H1 (cell line): ENCODE data around the gene CELF1. TPM values are rescaled to one million over a fixed set of nuclear protein-coding genes. Genes with fewer than 3 reads are reported as not detected.

Experiments used
- CTCF ChIA-PET: fragments of 300-600 bp; sonication (Branson Sonifier 250); formaldehyde crosslinking; loops from one replicate; lab custom pipeline; 2021; ENCODE audit not compliant: partially characterized antibody; lab: Charles Lee
- POLR2A ChIA-PET: fragments of 300-600 bp; sonication (Branson Sonifier 250); formaldehyde crosslinking; loops from one replicate; lab custom pipeline; 2021; ENCODE audit warnings: inconsistent platforms; ENCODE audit not compliant: partially characterized antibody; lab: Charles Lee
- DNase-seq, 2 experiments: peaks; one replicate each; pipeline versions ENCODE4 v3.0.0 to v3.0.0-alpha.2; 2010 to 2022; ENCODE audit warnings: low spot score in 2 of 2, low read depth in 1 of 2, mixed read lengths in 1 of 2
- FAIRE-seq: peaks from 2 replicates; lab custom pipeline; 2011; peaks lifted over from hg19 to GRCh38; lab: Jason Lieb, UNC
- H2AFZ ChIP-seq: 2 replicates; pipeline ENCODE4 v1.8.1; 2012; ENCODE audit warnings: low read length, inconsistent platforms
- H2AK5ac ChIP-seq: 2 replicates; pipeline ENCODE4 v1.6.1; 2013; ENCODE audit warnings: low read depth, low read length
- H2BK120ac ChIP-seq: replicated peaks from 2 replicates; pipeline ENCODE3; 2013; ENCODE audit warnings: low read depth, low read length, inconsistent platforms
- H2BK12ac ChIP-seq: 2 replicates; pipeline ENCODE4 v1.6.1; 2013; ENCODE audit warnings: low read depth, low read length
- H2BK15ac ChIP-seq: 2 replicates; pipeline ENCODE4 v1.6.1; 2013; ENCODE audit warnings: low read length
- H2BK20ac ChIP-seq: 2 replicates; pipeline ENCODE4 v1.6.1; 2013; ENCODE audit warnings: low read length
- H2BK5ac ChIP-seq: 2 replicates; pipeline ENCODE4 v1.6.1; 2013; ENCODE audit warnings: low read depth, low read length
- H3K14ac ChIP-seq: 2 replicates; pipeline ENCODE4 v1.6.1; 2013; ENCODE audit warnings: inconsistent platforms; ENCODE audit not compliant: insufficient read length
- H3K18ac ChIP-seq: 2 replicates; pipeline ENCODE4 v1.6.1; 2013; ENCODE audit warnings: low read length; ENCODE audit errors: extremely low read depth
- H3K23ac ChIP-seq: 2 replicates; pipeline ENCODE4 v1.6.1; 2013; ENCODE audit warnings: inconsistent platforms; ENCODE audit not compliant: insufficient read length
- H3K23me2 ChIP-seq: 2 replicates; pipeline ENCODE4 v1.6.1; 2013; ENCODE audit warnings: low read depth, low read length
- H3K27ac ChIP-seq: 2 replicates; pipeline ENCODE4 v1.6.1; 2011; ENCODE audit warnings: low read depth, low read length, inconsistent platforms
- H3K27me3 ChIP-seq, 4 experiments: replicated peaks in 1 of 4; 1 replicate in 1 of 4; 2 replicates in 3 of 4; pipeline versions ENCODE4 v1.6.1 to v1.8.1; 2011 to 2013; ENCODE audit warnings: low read length in 3 of 4, mild to moderate bottlenecking in 3 of 4, inconsistent platforms in 2 of 4, mixed read lengths in 2 of 4, moderate library complexity in 1 of 4; ENCODE audit not compliant: control insufficient read depth in 3 of 4, insufficient read depth in 3 of 4; ENCODE audit errors: extremely low read depth in 1 of 4
- H3K36me3 ChIP-seq, 4 experiments: 2 replicates each; pipeline versions ENCODE4 v1.6.1 to v1.8.1; 2011 to 2013; ENCODE audit warnings: mild to moderate bottlenecking in 4 of 4, low read length in 3 of 4, moderate library complexity in 2 of 4, control low read depth in 1 of 4, inconsistent platforms in 1 of 4; ENCODE audit not compliant: insufficient read depth in 4 of 4, control insufficient read depth in 2 of 4
- H3K4ac ChIP-seq: replicated peaks from 2 replicates; pipeline ENCODE3; 2013; ENCODE audit warnings: low read length, low read depth, mixed read lengths, inconsistent platforms; ENCODE audit not compliant: insufficient read length
- H3K4me1 ChIP-seq, 4 experiments: replicated peaks in 1 of 4; 1 replicate in 1 of 4; 2 replicates in 3 of 4; pipeline versions ENCODE4 v1.6.1 to v1.8.1; 2011 to 2013; ENCODE audit warnings: low read length in 3 of 4, inconsistent platforms in 2 of 4, mixed read lengths in 1 of 4; ENCODE audit not compliant: insufficient read depth in 4 of 4, control insufficient read depth in 3 of 4
- H3K4me2 ChIP-seq, 2 experiments: 2 replicates each; pipeline versions ENCODE4 v1.6.1 to v1.8.1; 2011 to 2013; ENCODE audit warnings: low read depth in 2 of 2, low read length in 2 of 2, control low read depth in 1 of 2, inconsistent platforms in 1 of 2, mild to moderate bottlenecking in 1 of 2; ENCODE audit not compliant: insufficient read depth in 1 of 2
- H3K4me3 ChIP-seq, 4 experiments: fragments of 200-600, 300-600 bp in 1 of 4; sonication (generic), shearing (Covaris generic), sonication (Bioruptor Twin) in 1 of 4; 2 replicates each; pipeline versions ENCODE4 v1.5.1 to v1.8.1; 2011 to 2016; ENCODE audit warnings: low read length in 4 of 4, low read depth in 3 of 4, control low read depth in 2 of 4, inconsistent platforms in 2 of 4, mild to moderate bottlenecking in 2 of 4, mixed read lengths in 1 of 4, moderate library complexity in 1 of 4; ENCODE audit not compliant: insufficient read depth in 2 of 4; ENCODE audit errors: extremely low read depth in 1 of 4
- H3K56ac ChIP-seq: replicated peaks from 2 replicates; pipeline ENCODE3; 2013; ENCODE audit warnings: low read depth, mild to moderate bottlenecking, mixed read lengths, low read length, inconsistent platforms; ENCODE audit not compliant: insufficient read length
- H3K79me1 ChIP-seq: 2 replicates; pipeline ENCODE4 v1.6.1; 2013; ENCODE audit warnings: low read depth, low read length, control low read depth
- H3K79me2 ChIP-seq, 2 experiments: 2 replicates each; pipeline versions ENCODE4 v1.6.1 to v1.8.1; 2012 to 2013; ENCODE audit warnings: low read length in 2 of 2, mild to moderate bottlenecking in 2 of 2, inconsistent platforms in 1 of 2; ENCODE audit not compliant: insufficient read depth in 2 of 2, control insufficient read depth in 1 of 2
- H3K9ac ChIP-seq, 4 experiments: replicated peaks in 1 of 4; 1 replicate in 1 of 4; 2 replicates in 3 of 4; pipeline versions ENCODE4 v1.6.1 to v1.8.1; 2011 to 2013; ENCODE audit warnings: low read depth in 3 of 4, low read length in 3 of 4, control low read depth in 2 of 4, mild to moderate bottlenecking in 2 of 4, moderate library complexity in 2 of 4, inconsistent platforms in 1 of 4; ENCODE audit errors: extremely low read depth in 1 of 4
- H3K9me3 ChIP-seq, 2 experiments: 2 replicates each; pipeline versions ENCODE4 v1.6.1 to v1.8.1; 2012 to 2013; ENCODE audit warnings: mild to moderate bottlenecking in 2 of 2, moderate library complexity in 2 of 2, control low read depth in 1 of 2, inconsistent platforms in 1 of 2, low read depth in 1 of 2, low read length in 1 of 2, mixed read lengths in 1 of 2; ENCODE audit not compliant: insufficient read depth in 2 of 2
- H4K20me1 ChIP-seq, 2 experiments: replicated peaks in 1 of 2; 2 replicates each; pipeline versions ENCODE3 to v1.8.1; 2011 to 2013; ENCODE audit warnings: inconsistent platforms in 2 of 2, low read length in 2 of 2, mild to moderate bottlenecking in 1 of 2; ENCODE audit not compliant: insufficient read depth in 2 of 2, control insufficient read depth in 1 of 2
- H4K5ac ChIP-seq: 2 replicates; pipeline ENCODE4 v1.6.1; 2013; ENCODE audit warnings: low read length, low read depth, mixed read lengths, inconsistent platforms; ENCODE audit not compliant: insufficient read length
- H4K8ac ChIP-seq: 2 replicates; pipeline ENCODE4 v1.8.0; 2013; ENCODE audit warnings: mild to moderate bottlenecking, moderate library complexity, low read length, inconsistent platforms; ENCODE audit not compliant: insufficient read depth; ENCODE audit errors: extremely low read depth
- H4K91ac ChIP-seq: replicated peaks from 2 replicates; pipeline ENCODE3; 2013; ENCODE audit warnings: low read length, mixed read lengths, inconsistent platforms; ENCODE audit not compliant: insufficient read length
- BRCA1 ChIP-seq: IDR thresholded peaks from 2 replicates; pipeline ENCODE4 v1.6.1; 2012; ENCODE audit warnings: low read depth, low read length, improper control_type of control experiment
- CTBP2 ChIP-seq: IDR thresholded peaks from 2 replicates; pipeline ENCODE4 v1.7.0; 2011; ENCODE audit warnings: borderline replicate concordance, mild to moderate bottlenecking, moderate library complexity, mixed read lengths, low read length; ENCODE audit not compliant: insufficient read depth, insufficient read length
- EGR1 ChIP-seq: IDR thresholded peaks from 2 replicates; pipeline ENCODE4 v1.6.1; 2011; ENCODE audit warnings: low read depth, low read length, borderline replicate concordance
- HDAC6 ChIP-seq: IDR thresholded peaks from one replicate; pipeline ENCODE4 v1.7.1; 2012; ENCODE audit warnings: low read depth, mild to moderate bottlenecking, inconsistent platforms, low read length, moderate library complexity
- JUND ChIP-seq: IDR thresholded peaks from 2 replicates; pipeline ENCODE4 v1.6.1; 2011; ENCODE audit warnings: mild to moderate bottlenecking, improper control_type of control experiment, low read length
- POLR2A ChIP-seq, 2 experiments: IDR thresholded peaks; 1 replicate in 1 of 2; 2 replicates in 1 of 2; pipeline ENCODE4 v1.6.1; 2011; ENCODE audit warnings: low read depth in 2 of 2, low read length in 2 of 2, mild to moderate bottlenecking in 2 of 2; ENCODE audit errors: control extremely low read depth in 1 of 2
- RBBP5 ChIP-seq: IDR thresholded peaks from 2 replicates; pipeline ENCODE4 v1.7.1; 2012; ENCODE audit warnings: low read depth, mild to moderate bottlenecking, inconsistent platforms, low read length, moderate library complexity, borderline replicate concordance
- RXRA ChIP-seq: IDR thresholded peaks from 2 replicates; pipeline ENCODE4 v1.6.1; 2011; ENCODE audit warnings: low read depth, mild to moderate bottlenecking, low read length, moderate library complexity; ENCODE audit not compliant: insufficient read depth
- SAP30 ChIP-seq: fragments of 300-600 bp; sonication (generic); IDR thresholded peaks from 2 replicates; pipeline ENCODE4 v1.7.1; 2012; ENCODE audit warnings: low read length, moderate library complexity, mild to moderate bottlenecking, inconsistent platforms; ENCODE audit not compliant: insufficient read depth, insufficient replicate concordance
- SP1 ChIP-seq: IDR thresholded peaks from 2 replicates; pipeline ENCODE4 v1.6.1; 2011; ENCODE audit warnings: low read depth, low read length
- SUZ12 ChIP-seq: fragments of 200-600 bp; sonication (generic); IDR thresholded peaks from 2 replicates; pipeline ENCODE4 v1.6.1; 2012; ENCODE audit warnings: mild to moderate bottlenecking, inconsistent platforms, low read length, moderate library complexity, mixed read lengths
- TAF1 ChIP-seq: IDR thresholded peaks from 2 replicates; pipeline ENCODE4 v1.6.1; 2011; ENCODE audit warnings: mild to moderate bottlenecking, low read depth, low read length
- WGBS, 2 experiments: shearing (Covaris generic) in 1 of 2; methylation state at CpG; one replicate each; pipeline versions ENCODE4 v1.1.6 to v1.1.7; 2013 to 2015; ENCODE audit warnings: low lambda C conversion rate in 2 of 2, mixed read lengths in 2 of 2, inconsistent platforms in 1 of 2, low coverage in 1 of 2, missing lambda C conversion rate in 1 of 2; ENCODE audit not compliant: insufficient replicate concordance in 2 of 2, insufficient coverage in 1 of 2, insufficient read length in 1 of 2; ENCODE audit errors: extremely low coverage in 1 of 2, missing lambda C conversion rate in 1 of 2; 5-methylcytosine and 5-hydroxymethylcytosine counted together
- polyA plus RNA-seq, 7 experiments: library from polyadenylated mRNA; depleted of rRNA in 3 of 7; stranded (reverse) in 5 of 7; unstranded in 2 of 7; fragments of >200 nt in 5 of 7; fragments of 200-250 nt in 2 of 7; gene quantifications; 1 replicate in 5 of 7; 2 replicates in 1 of 7; 4 replicates in 1 of 7; pipeline versions ENCODE4 v1.2.1 to v1.2.3, GENCODE V29; 2011 to 2013; ENCODE audit warnings: missing spikeins in 2 of 7, mixed read lengths in 2 of 7
- total RNA-seq: library from RNA; stranded (reverse); fragmentation: NEBNext Ultra II Directional; extraction: Animal tissue kit (Norgen Biotek cat#: 25700); gene quantifications from 2 replicates; pipeline ENCODE4 v1.2.1, GENCODE V29; 2021
- TF ChIP-seq, protein P1 (sequence below): IDR thresholded peaks from 2 replicates; pipeline ENCODE4 v1.6.1; 2011; ENCODE audit warnings: low read length, improper control_type of control experiment

The CELF1 gene
- total and polyA plus RNA-seq, 2 of the 8 experiments (the other 6 are each of a cell fraction or from before 2014, with no cell fraction given), result 131 to 197 TPM

DNA sequence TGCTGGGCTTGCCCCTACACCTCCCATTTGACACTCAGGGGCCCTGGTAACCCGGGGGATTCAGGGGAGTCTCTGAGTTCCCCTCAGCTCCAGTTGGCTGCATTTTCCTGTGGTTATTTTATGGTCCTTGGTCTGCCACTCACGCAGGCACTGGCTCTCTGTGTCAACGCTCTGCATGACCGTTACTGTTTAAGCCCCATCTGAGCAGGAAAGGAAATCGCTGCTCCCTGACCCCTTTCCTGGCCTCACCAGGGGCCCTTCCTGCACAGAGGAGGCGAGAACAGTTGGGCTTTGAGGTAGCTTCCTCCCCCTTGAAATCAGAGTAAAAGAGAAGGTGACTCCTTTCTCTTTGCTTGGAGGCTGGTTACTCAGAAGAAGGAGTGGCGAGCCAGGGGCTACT lies 38.8 kb upstream of the CELF1 start:
- Histone ChIP-seq H4K20me1 (no peaks in the 10 kb centered on the region), H3K14ac (no peak overlapping the region), H3K4me1 (peaks cover 3 to 8% (median 4%) of the 10 kb centered on the region in 4 experiments; a peak in 6 of 7 replicates), H2AK5ac (no peak overlapping the region), H3K18ac (no peak overlapping the region), H3K79me1 (no peaks in the 10 kb centered on the region), H3K4ac (no peak overlapping the region), H3K9me3 (no peaks in the 10 kb centered on the region), H3K23ac (no peak overlapping the region), H3K36me3 (no peaks in the 10 kb centered on the region), H3K4me3 (no peak overlapping the region), H3K4me2 (no peak overlapping the region; a peak in 1 of 4 replicates), H2BK5ac (no peak overlapping the region), H2BK12ac (0 out of 2 replicates have a peak overlapping the region, but pooled peaks have one; percentile 28), H3K23me2 (peaks cover 2% of the 10 kb centered on the region; the same call in 1 of the 2 replicates), H3K56ac (no peak overlapping the region), H3K79me2 (no peaks in the 10 kb centered on the region), H3K9ac (no peak overlapping the region), H4K91ac (no peak overlapping the region), H2AFZ (no peak overlapping the region), H2BK15ac (no peak overlapping the region), H2BK120ac (no peak overlapping the region), H4K5ac (no peak overlapping the region), H4K8ac (no peak overlapping the region; the same call in 1 of the 2 replicates), H3K27me3 (peaks cover 0 to 32% (median 26%) of the 10 kb centered on the region in 4 experiments; a peak in 6 of 7 replicates), H3K27ac (no peak overlapping the region), H2BK20ac (no peak overlapping the region)
- FAIRE-seq (no peak), DNase-seq (no peak)
- POLR2A ChIA-PET, result interaction anchor here (0.9 to 5.1 kb wide), 6 partner anchors 11 to 40 kb away, joined by 3 to 42 read pairs (median 8); partner anchors contain the start of genes KBTBD4, NDUFS3 and PTPMT1
- WGBS, 2 experiments, result 64% methylated on average over 7 of the region's 7 CpGs; no CpG with 5 or more reads in 1 of the 2 experiments
- CTCF ChIA-PET, result interaction anchor here (1.1 to 2.8 kb wide), 4 partner anchors 25 to 179 kb away, joined by 3 to 8 read pairs (median 4); no protein-coding TSS in a partner anchor
- no peak for TF ChIP-seq SAP30
- no peak for TF ChIP-seq RXRA
- no peak for TF ChIP-seq HDAC6
- no peak for TF ChIP-seq CTBP2
- no peak for TF ChIP-seq TAF1
- TF ChIP-seq POLR2A (IDR thresholded peaks at IDR 0.05; ENCODE audit: control extremely low read depth in 1 of 2, low read depth in 2 of 2, low read length in 2 of 2), result no peak
- TF ChIP-seq, protein P1, sequence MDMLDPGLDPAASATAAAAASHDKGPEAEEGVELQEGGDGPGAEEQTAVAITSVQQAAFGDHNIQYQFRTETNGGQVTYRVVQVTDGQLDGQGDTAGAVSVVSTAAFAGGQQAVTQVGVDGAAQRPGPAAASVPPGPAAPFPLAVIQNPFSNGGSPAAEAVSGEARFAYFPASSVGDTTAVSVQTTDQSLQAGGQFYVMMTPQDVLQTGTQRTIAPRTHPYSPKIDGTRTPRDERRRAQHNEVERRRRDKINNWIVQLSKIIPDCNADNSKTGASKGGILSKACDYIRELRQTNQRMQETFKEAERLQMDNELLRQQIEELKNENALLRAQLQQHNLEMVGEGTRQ, result no peak
- no peak for TF ChIP-seq BRCA1
- TF ChIP-seq SUZ12, result no peak
- TF ChIP-seq JUND, result no peak
- no peak for TF ChIP-seq SP1
- no peak for TF ChIP-seq RBBP5
- TF ChIP-seq EGR1, result no peak
